PC-3 (cell line): Measurements from ENCODE around the gene ABLIM1.

Experiments
- EZH2 ChIP-seq: fragments of 300-600 bp; sonication (generic); IDR thresholded peaks from one replicate; pipeline ENCODE4 v1.6.1; 2017; ENCODE audit warnings: antibody characterized with exemption, mild to moderate bottlenecking, low read length; ENCODE audit not compliant: unreplicated experiment
- EZH2phosphoT487 ChIP-seq: fragments of 300-600 bp; sonication (generic); IDR thresholded peaks from 2 replicates; pipeline ENCODE4 v1.6.1; 2018; ENCODE audit warnings: mild to moderate bottlenecking, antibody characterized with exemption, low read length, borderline replicate concordance
- TF ChIP-seq, protein P1 (sequence below): fragments of 300-600 bp; sonication (generic); conservative IDR thresholded peaks from 2 replicates; pipeline ENCODE4 v1.5.1; 2017; ENCODE audit warnings: antibody characterized with exemption, low read depth, mild to moderate bottlenecking, low read length

DNA sequence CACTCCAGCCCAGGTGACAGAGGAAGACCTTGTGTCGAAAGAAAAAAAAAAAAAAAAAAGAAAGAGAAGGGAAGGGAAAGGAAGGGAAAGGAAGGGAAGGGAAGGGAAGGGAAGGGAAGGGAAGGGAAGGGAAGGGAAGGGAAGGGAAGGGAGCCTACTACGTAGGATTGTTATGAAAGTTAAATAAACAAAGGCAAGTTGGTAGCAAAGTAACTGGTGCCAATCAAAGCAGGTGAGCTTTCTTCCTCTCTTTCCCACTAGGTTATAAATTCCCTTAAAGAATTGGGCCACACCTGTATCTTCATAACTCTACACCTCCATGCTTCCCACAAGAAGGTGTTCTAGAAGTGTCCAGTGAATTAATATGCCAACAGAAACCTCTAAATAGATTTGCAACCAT, 157.4 kb downstream of the ABLIM1 start:
- TF ChIP-seq EZH2, result no peak
- TF ChIP-seq, protein P1, sequence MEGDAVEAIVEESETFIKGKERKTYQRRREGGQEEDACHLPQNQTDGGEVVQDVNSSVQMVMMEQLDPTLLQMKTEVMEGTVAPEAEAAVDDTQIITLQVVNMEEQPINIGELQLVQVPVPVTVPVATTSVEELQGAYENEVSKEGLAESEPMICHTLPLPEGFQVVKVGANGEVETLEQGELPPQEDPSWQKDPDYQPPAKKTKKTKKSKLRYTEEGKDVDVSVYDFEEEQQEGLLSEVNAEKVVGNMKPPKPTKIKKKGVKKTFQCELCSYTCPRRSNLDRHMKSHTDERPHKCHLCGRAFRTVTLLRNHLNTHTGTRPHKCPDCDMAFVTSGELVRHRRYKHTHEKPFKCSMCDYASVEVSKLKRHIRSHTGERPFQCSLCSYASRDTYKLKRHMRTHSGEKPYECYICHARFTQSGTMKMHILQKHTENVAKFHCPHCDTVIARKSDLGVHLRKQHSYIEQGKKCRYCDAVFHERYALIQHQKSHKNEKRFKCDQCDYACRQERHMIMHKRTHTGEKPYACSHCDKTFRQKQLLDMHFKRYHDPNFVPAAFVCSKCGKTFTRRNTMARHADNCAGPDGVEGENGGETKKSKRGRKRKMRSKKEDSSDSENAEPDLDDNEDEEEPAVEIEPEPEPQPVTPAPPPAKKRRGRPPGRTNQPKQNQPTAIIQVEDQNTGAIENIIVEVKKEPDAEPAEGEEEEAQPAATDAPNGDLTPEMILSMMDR, result no peak
- TF ChIP-seq EZH2phosphoT487, result no peak
